ENCODE measurements around the gene ADAMTS16. TPM values are rescaled to one million over a fixed set of nuclear protein-coding genes. Genes with fewer than 3 reads are reported as not detected.

The ADAMTS16 gene
- total and polyA plus RNA-seq, 10 donors = not detected

- Histone ChIP-seq H3K27me3 (replicated peaks in 1 of 7) (no peaks in the 10 kb centered on the region), H3K9me3 (peaks cover 0 to 4% (median 0%) of the 10 kb centered on the region in 8 donors), H3K4me3 (no peak overlapping the region), H3K36me3 (no peaks in the 10 kb centered on the region), H3K4me1 (no peaks in the 10 kb centered on the region), H3K27ac (no peak overlapping the region)
- intact Hi-C loops (cut with DNase I; ENCODE audit: low total_unique reads) = no loop called here
- 90 to 96% (median 94%) methylated on average over 8 of the region's 8 CpGs for WGBS, 5 donors
- TF ChIP-seq POLR2AphosphoS5 (IDR thresholded peaks at IDR 0.05) (no peak), POLR2A (IDR thresholded peaks at IDR 0.05) (no peak), CTCF (IDR thresholded peaks at IDR 0.05 in 8 of 11, conservative IDR thresholded peaks at IDR 0.05 in 3 of 11) (no peak)
- DNase-seq = no peak
Measured at GRCh38 chr5:5246736-5247135, 106.6 kb downstream of the ADAMTS16 start.

GRCh38 chr5:5250758-5251157, 110.6 kb downstream of the ADAMTS16 start:
- Histone ChIP-seq H3K36me3 (no peaks in the 10 kb centered on the region), H3K4me1 (no peaks in the 10 kb centered on the region), H3K27ac (no peak overlapping the region), H3K4me3 (no peak overlapping the region), H3K27me3 (replicated peaks in 1 of 7) (no peaks in the 10 kb centered on the region), H3K9me3 (peaks cover 1 to 28% (median 24%) of the 10 kb centered on the region in 8 donors)
- TF ChIP-seq CTCF (IDR thresholded peaks at IDR 0.05 in 8 of 11, conservative IDR thresholded peaks at IDR 0.05 in 3 of 11) (no peak), POLR2AphosphoS5 (IDR thresholded peaks at IDR 0.05) (no peak), POLR2A (IDR thresholded peaks at IDR 0.05) (no peak)
- no peak for DNase-seq
- WGBS, 5 donors = 55 to 77% (median 66%) methylated on average over 6 of the region's 6 CpGs
- intact Hi-C loops (cut with DNase I; ENCODE audit: low total_unique reads) = no loop called here

- TF ChIP-seq POLR2AphosphoS5 (IDR thresholded peaks at IDR 0.05) (no peak), POLR2A (IDR thresholded peaks at IDR 0.05) (no peak), CTCF (IDR thresholded peaks at IDR 0.05 in 8 of 11, conservative IDR thresholded peaks at IDR 0.05 in 3 of 11) (no peak)
- no peaks in the 10 kb centered on the region for H3K36me3 ChIP-seq
- no peak overlapping the region for H3K4me3 ChIP-seq
- DNase-seq = no peak
- H3K9me3 ChIP-seq = peaks cover 3 to 37% (median 33%) of the 10 kb centered on the region in 8 donors
- 83 to 91% (median 86%) methylated on average over 8 of the region's 8 CpGs for WGBS, 5 donors
- no peaks in the 10 kb centered on the region for H3K27me3 ChIP-seq (replicated peaks in 1 of 7)
- H3K4me1 ChIP-seq = no peaks in the 10 kb centered on the region
- intact Hi-C loops (cut with DNase I; ENCODE audit: low total_unique reads) = no loop called here
- no peak overlapping the region for H3K27ac ChIP-seq
Measured at GRCh38 chr5:5252106-5252505, 112.0 kb downstream of the ADAMTS16 start.

GRCh38 chr5:5257353-5257752, 117.2 kb downstream of the ADAMTS16 start:
- TF ChIP-seq POLR2AphosphoS5 (IDR thresholded peaks at IDR 0.05) (no peak), CTCF (IDR thresholded peaks at IDR 0.05 in 8 of 11, conservative IDR thresholded peaks at IDR 0.05 in 3 of 11) (no peak), POLR2A (IDR thresholded peaks at IDR 0.05) (no peak)
- Histone ChIP-seq H3K9me3 (peaks cover 3 to 37% (median 32%) of the 10 kb centered on the region in 8 donors), H3K36me3 (no peaks in the 10 kb centered on the region), H3K4me3 (no peak overlapping the region), H3K27me3 (replicated peaks in 1 of 7) (no peaks in the 10 kb centered on the region), H3K4me1 (no peaks in the 10 kb centered on the region), H3K27ac (no peak overlapping the region)
- intact Hi-C loops (cut with DNase I; ENCODE audit: low total_unique reads) = no loop called here
- no peak for DNase-seq
- WGBS, 5 donors = 87 to 93% (median 91%) methylated on average over 5 of the region's 5 CpGs
